Measurements from ENCODE around the gene TTLL12.
A peak's percentile ranks its signal among the peaks of the same experiment; 100 is the strongest.

The TTLL12 gene

GRCh38 chr22:43197271-43197941, 10.5 kb upstream of the TTLL12 start:
- POLR2A ChIA-PET, result no interaction called here
- TF ChIP-seq, protein P1, sequence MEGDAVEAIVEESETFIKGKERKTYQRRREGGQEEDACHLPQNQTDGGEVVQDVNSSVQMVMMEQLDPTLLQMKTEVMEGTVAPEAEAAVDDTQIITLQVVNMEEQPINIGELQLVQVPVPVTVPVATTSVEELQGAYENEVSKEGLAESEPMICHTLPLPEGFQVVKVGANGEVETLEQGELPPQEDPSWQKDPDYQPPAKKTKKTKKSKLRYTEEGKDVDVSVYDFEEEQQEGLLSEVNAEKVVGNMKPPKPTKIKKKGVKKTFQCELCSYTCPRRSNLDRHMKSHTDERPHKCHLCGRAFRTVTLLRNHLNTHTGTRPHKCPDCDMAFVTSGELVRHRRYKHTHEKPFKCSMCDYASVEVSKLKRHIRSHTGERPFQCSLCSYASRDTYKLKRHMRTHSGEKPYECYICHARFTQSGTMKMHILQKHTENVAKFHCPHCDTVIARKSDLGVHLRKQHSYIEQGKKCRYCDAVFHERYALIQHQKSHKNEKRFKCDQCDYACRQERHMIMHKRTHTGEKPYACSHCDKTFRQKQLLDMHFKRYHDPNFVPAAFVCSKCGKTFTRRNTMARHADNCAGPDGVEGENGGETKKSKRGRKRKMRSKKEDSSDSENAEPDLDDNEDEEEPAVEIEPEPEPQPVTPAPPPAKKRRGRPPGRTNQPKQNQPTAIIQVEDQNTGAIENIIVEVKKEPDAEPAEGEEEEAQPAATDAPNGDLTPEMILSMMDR (IDR thresholded peaks at IDR 0.05; ENCODE audit: control extremely low read depth, extremely low read depth, low read depth, missing control alignments), result no peak
- no peak for DNase-seq (ENCODE audit: extremely low spot score)
- CTCF ChIA-PET, result no interaction called here

DNA sequence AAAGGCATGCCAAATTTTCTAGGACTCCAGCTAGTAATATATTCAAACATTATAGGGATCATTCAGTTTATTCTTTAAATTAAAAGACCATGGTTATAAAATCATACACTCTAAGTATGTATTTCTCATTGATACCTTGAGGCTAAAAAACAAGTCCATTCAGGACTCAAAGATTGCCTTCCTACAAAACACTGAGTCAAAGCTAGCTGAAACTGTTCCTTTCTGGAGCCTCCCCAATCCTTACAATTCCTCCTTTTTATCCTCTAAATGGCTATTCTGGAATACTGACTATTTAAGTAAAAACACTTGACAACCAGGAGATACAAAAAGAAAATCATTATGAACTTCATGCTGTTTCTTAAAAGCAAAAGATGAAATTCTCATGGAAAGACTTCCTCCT, 4.9 kb upstream of the TTLL12 start:
- CTCF ChIA-PET, result no interaction called here
- TF ChIP-seq, protein P1 (IDR thresholded peaks at IDR 0.05; ENCODE audit: control extremely low read depth, extremely low read depth, low read depth, missing control alignments), result no peak
- DNase-seq (ENCODE audit: extremely low spot score), result no peak
- POLR2A ChIA-PET, result no interaction called here

GRCh38 chr22:43188829-43189545, 2.1 kb upstream of the TTLL12 start:
- ChIA-PET CTCF (interaction anchor here (0.9 kb wide), 1 partner anchor 12 kb away, joined by 3 read pairs; no protein-coding TSS in a partner anchor), POLR2A (no interaction called here)
- TF ChIP-seq, protein P1 (IDR thresholded peaks at IDR 0.05; ENCODE audit: control extremely low read depth, extremely low read depth, low read depth, missing control alignments), result no peak
- no peak for DNase-seq (ENCODE audit: extremely low spot score)

GRCh38 chr22:43187171-43188099, 501 bp upstream of the TTLL12 start:
- TF ChIP-seq, protein P1 (IDR thresholded peaks at IDR 0.05; ENCODE audit: control extremely low read depth, extremely low read depth, low read depth, missing control alignments), result peak; percentile 72
- ChIA-PET CTCF (interaction anchor here (0.7 to 1.3 kb wide), 10 partner anchors 8 to 201 kb away, joined by 3 to 5 read pairs (median 3); no protein-coding TSS in a partner anchor), POLR2A (no interaction called here)
- DNase-seq (ENCODE audit: extremely low spot score), result peak; percentile 98

GRCh38 chr22:43185860-43186261, 1.1 kb downstream of the TTLL12 start:
- POLR2A ChIA-PET, result no interaction called here
- TF ChIP-seq, protein P1 (IDR thresholded peaks at IDR 0.05; ENCODE audit: control extremely low read depth, extremely low read depth, low read depth, missing control alignments), result no peak
- DNase-seq (ENCODE audit: extremely low spot score), result no peak

More at GRCh38 chr22:43185860-43186261, 1.1 kb downstream of the TTLL12 start:
- CTCF ChIA-PET, result interaction anchor here (1.0 to 1.1 kb wide), 2 partner anchors 33 to 74 kb away, joined by 3 read pairs; no protein-coding TSS in a partner anchor

Data from GM10248 (cell line).